ENCODE data around the gene WT1.

The WT1 gene

GRCh38 chr11:32387411-32387810 is 47.9 kb downstream of the WT1 start:
- TF ChIP-seq CTCF (IDR thresholded peaks at IDR 0.05; ENCODE audit: low read depth, low read length) = no peak
- in situ Hi-C loops (cut with HindIII; ENCODE audit: low sequenced_read_pairs) = no loop called here
- no peak overlapping the region for H3K4me3 ChIP-seq (ENCODE audit: low read depth, low read length)
- no peak for DNase-seq (ENCODE audit: low read depth, low spot score)

- no peak overlapping the region for H3K4me3 ChIP-seq (ENCODE audit: low read depth, low read length)
- in situ Hi-C loops (cut with HindIII; ENCODE audit: low sequenced_read_pairs) = no loop called here
- no peak for TF ChIP-seq CTCF (IDR thresholded peaks at IDR 0.05; ENCODE audit: low read depth, low read length)
- peak; percentile 35 for DNase-seq (ENCODE audit: low read depth, low spot score)
Measured at GRCh38 chr11:32386770-32387377, 48.5 kb downstream of the WT1 start.

- TF ChIP-seq CTCF (IDR thresholded peaks at IDR 0.05; ENCODE audit: low read depth, low read length) = peak; percentile 71
- H3K4me3 ChIP-seq (ENCODE audit: low read depth, low read length) = no peak overlapping the region
- DNase-seq (ENCODE audit: low read depth, low spot score) = peak; percentile 37
- in situ Hi-C loops (cut with HindIII; ENCODE audit: low sequenced_read_pairs) = no loop called here
Measured at GRCh38 chr11:32385998-32386397, 49.3 kb downstream of the WT1 start.

- TF ChIP-seq CTCF (IDR thresholded peaks at IDR 0.05; ENCODE audit: low read depth, low read length) = no peak
Measured at GRCh38 chr11:32382339-32383049, 52.8 kb downstream of the WT1 start.

GRCh38 chr11:32381179-32381578 is 54.2 kb downstream of the WT1 start:
- H3K4me3 ChIP-seq (ENCODE audit: low read depth, low read length) = no peak overlapping the region
- in situ Hi-C loops (cut with HindIII; ENCODE audit: low sequenced_read_pairs) = no loop called here
- TF ChIP-seq CTCF (IDR thresholded peaks at IDR 0.05; ENCODE audit: low read depth, low read length) = no peak
- DNase-seq (ENCODE audit: low read depth, low spot score) = no peak

More at GRCh38 chr11:32382339-32383049, 52.8 kb downstream of the WT1 start:
- DNase-seq (ENCODE audit: low read depth, low spot score) = no peak
- H3K4me3 ChIP-seq (ENCODE audit: low read depth, low read length) = no peak overlapping the region
- in situ Hi-C loops (cut with HindIII; ENCODE audit: low sequenced_read_pairs) = no loop called here

- no peak for TF ChIP-seq CTCF (IDR thresholded peaks at IDR 0.05; ENCODE audit: low read depth, low read length)
- in situ Hi-C loops (cut with HindIII; ENCODE audit: low sequenced_read_pairs) = no loop called here
- no peak for DNase-seq (ENCODE audit: low read depth, low spot score)
- no peak overlapping the region for H3K4me3 ChIP-seq (ENCODE audit: low read depth, low read length)
Measured at GRCh38 chr11:32379719-32380118, 55.6 kb downstream of the WT1 start.
